ENCODE results near the gene PIMREG.

DNA sequence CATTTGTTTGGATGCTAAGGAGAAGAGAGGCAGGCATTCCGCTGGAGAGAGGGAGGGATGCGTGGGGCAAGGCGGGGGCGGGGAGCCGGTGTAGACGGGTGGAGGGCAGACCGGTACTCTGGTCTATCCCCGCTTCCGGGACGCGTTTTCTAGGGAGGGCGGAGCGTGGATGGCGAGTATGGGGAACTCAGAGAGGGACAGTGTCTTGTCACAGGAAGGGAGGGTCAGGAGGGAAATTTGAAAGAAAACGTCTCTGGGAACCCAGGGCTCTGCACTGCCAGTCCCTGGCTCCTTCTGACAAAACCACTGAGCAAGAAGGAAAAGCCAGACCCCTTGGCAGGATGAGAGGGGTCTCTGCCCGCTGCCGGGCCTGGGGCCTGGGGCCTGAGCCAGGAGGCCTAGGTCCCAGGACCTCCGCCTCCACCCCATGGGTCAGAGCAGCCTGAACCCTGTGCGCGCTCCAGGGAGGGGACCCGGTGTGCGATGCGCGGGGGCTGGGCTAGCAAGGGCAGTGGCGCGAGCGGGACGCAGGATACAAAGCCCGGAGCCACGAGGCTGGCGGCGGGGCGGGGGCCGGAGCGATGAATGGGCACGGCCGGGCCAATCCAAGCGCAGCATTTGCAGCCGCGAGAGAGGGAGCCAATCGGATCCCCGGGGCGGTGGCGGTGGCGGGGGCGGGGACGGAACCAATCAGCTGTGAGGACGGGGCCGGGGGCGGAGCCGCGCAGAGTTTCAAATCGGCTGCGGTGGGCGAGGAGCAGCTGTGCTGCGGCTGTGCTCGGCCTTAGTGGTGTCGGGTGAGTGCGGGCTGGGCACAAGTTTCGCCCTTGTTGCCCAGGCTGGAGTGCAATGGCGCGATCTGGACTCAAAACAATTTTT is at the start of gene PIMREG:
- no peak for TF ChIP-seq EZH2 (IDR thresholded peaks at IDR 0.05; ENCODE audit: insufficient read depth, poor library complexity, severe bottlenecking)
- TF ChIP-seq EZH2phosphoT487 (IDR thresholded peaks at IDR 0.05; ENCODE audit: insufficient read depth, low read depth), result no peak
